Mesendoderm (in vitro differentiated cells): ENCODE measurements around the gene BDKRB1. TPM values are rescaled to one million over a fixed set of nuclear protein-coding genes. Genes with fewer than 3 reads are reported as not detected.

Experiments
- DNase-seq: peaks from one replicate; pipeline ENCODE4 v3.0.0; 2013
- H2AK5ac ChIP-seq: 2 replicates; pipeline ENCODE4 v1.6.1; 2013; ENCODE audit warnings: low read length, inconsistent platforms
- H2BK120ac ChIP-seq: 2 replicates; pipeline ENCODE4 v1.6.1; 2013; ENCODE audit warnings: low read depth, mild to moderate bottlenecking, low read length, moderate library complexity, mixed read lengths
- H2BK15ac ChIP-seq: replicated peaks from 2 replicates; pipeline ENCODE4 v1.6.1; 2013; ENCODE audit warnings: low read depth, mild to moderate bottlenecking, moderate library complexity
- H2BK5ac ChIP-seq: 2 replicates; pipeline ENCODE4 v1.6.1; 2013; ENCODE audit warnings: low read length, inconsistent platforms
- H3K18ac ChIP-seq: 2 replicates; pipeline ENCODE4 v1.6.1; 2013; ENCODE audit warnings: mild to moderate bottlenecking, low read length, mixed read lengths
- H3K23ac ChIP-seq: one replicate; pipeline ENCODE4 v1.6.1; 2013; ENCODE audit warnings: low read length
- H3K27ac ChIP-seq: 2 replicates; pipeline ENCODE4 v1.5.1; 2013; ENCODE audit warnings: low read depth, mild to moderate bottlenecking, inconsistent platforms, low read length, moderate library complexity
- H3K27me3 ChIP-seq: 2 replicates; pipeline ENCODE4 v1.6.1; 2013; ENCODE audit warnings: low read length, control low read depth, mild to moderate bottlenecking, inconsistent platforms; ENCODE audit not compliant: insufficient read depth, poor library complexity
- H3K36me3 ChIP-seq: 2 replicates; pipeline ENCODE4 v1.6.1; 2013; ENCODE audit warnings: low read length, inconsistent platforms; ENCODE audit not compliant: control insufficient read depth, insufficient read depth
- H3K4ac ChIP-seq: one replicate; pipeline ENCODE4 v1.6.1; 2013; ENCODE audit warnings: low read depth, mild to moderate bottlenecking, low read length, moderate library complexity
- H3K4me1 ChIP-seq: 2 replicates; pipeline ENCODE4 v1.6.1; 2013; ENCODE audit warnings: low read depth, low read length, inconsistent platforms; ENCODE audit not compliant: control insufficient read depth
- H3K4me2 ChIP-seq: 2 replicates; pipeline ENCODE4 v1.6.1; 2013; ENCODE audit warnings: low read length
- H3K4me3 ChIP-seq: 2 replicates; pipeline ENCODE4 v1.5.1; 2013; ENCODE audit warnings: mild to moderate bottlenecking, low read length
- H3K56ac ChIP-seq: one replicate; pipeline ENCODE4 v1.6.1; 2013; ENCODE audit warnings: low read length
- H3K79me1 ChIP-seq: 2 replicates; pipeline ENCODE4 v1.6.1; 2013; ENCODE audit warnings: low read length, inconsistent platforms
- H3K79me2 ChIP-seq: 2 replicates; pipeline ENCODE4 v1.6.1; 2013; ENCODE audit warnings: mild to moderate bottlenecking, low read length; ENCODE audit not compliant: control insufficient read depth, insufficient read depth
- H3K9ac ChIP-seq: 2 replicates; pipeline ENCODE4 v1.6.1; 2013; ENCODE audit warnings: low read length, inconsistent platforms
- H4K5ac ChIP-seq: one replicate; pipeline ENCODE4 v1.6.1; 2013; ENCODE audit warnings: low read length
- H4K8ac ChIP-seq: one replicate; pipeline ENCODE4 v1.6.1; 2013; ENCODE audit warnings: low read depth, mild to moderate bottlenecking, control low read depth, low read length, moderate library complexity
- WGBS: extraction: QIAGEN DNeasy Blood & Tissue Kit; methylation state at CpG from one replicate; pipeline ENCODE4 v1.1.7; 2013; ENCODE audit warnings: low lambda C conversion rate, missing lambda C conversion rate; ENCODE audit not compliant: insufficient coverage; ENCODE audit errors: extremely low coverage; 5-methylcytosine and 5-hydroxymethylcytosine counted together
- polyA plus RNA-seq, 2 experiments: library from polyadenylated mRNA; stranded (reverse); fragments of 200-250 nt; gene quantifications; one replicate each; pipeline ENCODE4 v1.2.3, GENCODE V29; 2013

Gene BDKRB1
- 0.56 TPM for polyA plus RNA-seq (2013, experiment 1 of 2)
- 0.53 TPM for polyA plus RNA-seq (2013, experiment 2 of 2)

DNA sequence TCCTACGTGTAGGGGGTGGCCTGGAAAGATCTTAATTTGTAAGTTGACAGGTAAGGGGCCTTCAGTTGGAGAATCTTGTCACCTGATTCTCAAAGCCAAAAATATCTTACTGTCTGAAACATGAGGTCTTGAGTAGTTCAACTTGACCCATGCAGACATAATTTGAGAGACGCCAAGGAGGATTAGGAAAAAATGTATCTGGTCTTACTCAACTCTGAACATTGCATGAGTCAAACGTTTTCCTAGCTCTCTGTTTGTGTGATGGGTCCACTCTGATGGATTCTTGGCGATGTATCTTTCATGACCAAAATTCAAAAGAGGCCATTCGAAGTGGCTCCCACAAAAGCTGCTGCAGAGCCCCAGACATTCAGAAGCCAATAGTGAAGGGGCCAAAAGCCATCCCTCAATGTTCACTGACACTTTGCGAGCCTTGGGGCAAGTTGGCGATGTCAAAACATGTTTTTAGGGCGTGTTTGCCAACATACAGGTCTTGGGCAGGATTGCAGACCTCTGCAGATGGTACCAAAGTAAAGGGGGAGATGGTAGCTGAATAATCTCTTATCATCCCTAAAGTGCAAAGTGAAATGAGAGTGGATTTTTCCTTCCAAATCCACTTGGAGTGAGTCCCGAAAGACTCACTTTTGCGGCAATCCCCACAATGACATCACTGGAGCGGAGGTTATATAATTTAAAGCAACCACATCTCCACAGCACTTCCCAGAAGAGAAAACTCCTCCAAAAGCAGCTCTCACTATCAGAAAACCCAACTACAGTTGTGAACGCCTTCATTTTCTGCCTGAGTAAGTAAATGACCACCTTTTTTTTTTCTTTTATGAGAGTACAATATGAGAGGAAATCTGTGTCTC is at the start of gene BDKRB1:
Gene BDKRB1 (plus strand): TSS at position 710 of the 866 bp plus-strand sequence. CDS start 7,473 bp downstream, outside the sequence.
- H3K79me2 ChIP-seq, result no peaks in the 10 kb centered on the region
- no peak within 1 kb of the TSS for H3K9ac ChIP-seq
- no peak within 1 kb of the TSS for H4K5ac ChIP-seq
- H3K18ac ChIP-seq, result no peak within 1 kb of the TSS
- H2BK120ac ChIP-seq, result no peak within 1 kb of the TSS
- no peak within 1 kb of the TSS for H3K23ac ChIP-seq
- H2BK15ac ChIP-seq, result no peak within 1 kb of the TSS
- no peaks in the 10 kb centered on the region for H3K79me1 ChIP-seq
- no peaks in the 10 kb centered on the region for H3K36me3 ChIP-seq
- H3K4ac ChIP-seq, result no peak within 1 kb of the TSS
- H3K4me1 ChIP-seq, result peaks cover 2% of the 10 kb centered on the region
- H3K56ac ChIP-seq, result no peak within 1 kb of the TSS
- H3K4me2 ChIP-seq, result no peak within 1 kb of the TSS
- no peak within 1 kb of the TSS for H4K8ac ChIP-seq
- H3K4me3 ChIP-seq, result no peak within 1 kb of the TSS
- WGBS, result no CpG with 5 or more reads among the region's 12 CpGs
- H3K27ac ChIP-seq, result no peak within 1 kb of the TSS
- no peak for DNase-seq
- H3K27me3 ChIP-seq, result no peaks in the 10 kb centered on the region
- H2AK5ac ChIP-seq, result no peak within 1 kb of the TSS
- no peak within 1 kb of the TSS for H2BK5ac ChIP-seq

DNA sequence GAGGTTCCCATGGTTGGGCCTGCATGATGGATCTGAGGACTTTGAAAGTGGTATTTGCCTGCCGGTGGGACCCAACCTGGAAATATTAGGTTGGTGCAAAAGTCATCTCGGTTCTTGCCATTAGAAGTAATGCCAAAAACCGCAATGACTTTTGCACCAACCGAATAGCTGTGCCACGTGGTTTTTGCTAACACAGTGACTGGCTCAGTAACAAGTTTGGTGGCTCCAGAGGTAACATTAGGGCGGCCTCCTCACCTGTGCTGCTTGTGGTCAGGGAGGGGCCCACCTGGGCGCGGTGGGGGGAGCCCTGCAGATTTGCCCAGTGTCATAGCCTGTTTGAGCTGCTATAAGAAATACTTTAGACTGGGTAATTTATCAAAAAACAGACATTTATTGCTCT is 49.5 kb upstream of the BDKRB1 start:
- no peak overlapping the region for H3K4ac ChIP-seq
- H2AK5ac ChIP-seq, result no peak overlapping the region
- no peak overlapping the region for H2BK15ac ChIP-seq
- no peak overlapping the region for H2BK120ac ChIP-seq
- no peak overlapping the region for H3K56ac ChIP-seq
- no CpG with 5 or more reads among the region's 8 CpGs for WGBS
- H3K27ac ChIP-seq, result no peak overlapping the region
- H3K18ac ChIP-seq, result no peak overlapping the region
- H3K23ac ChIP-seq, result no peak overlapping the region
- no peak overlapping the region for H3K9ac ChIP-seq
- peaks cover 7% of the 10 kb centered on the region for H3K4me1 ChIP-seq
- H2BK5ac ChIP-seq, result no peak overlapping the region
- no peaks in the 10 kb centered on the region for H3K79me2 ChIP-seq
- no peaks in the 10 kb centered on the region for H3K27me3 ChIP-seq
- H4K8ac ChIP-seq, result no peak overlapping the region
- no peak overlapping the region for H4K5ac ChIP-seq
- no peak overlapping the region for H3K4me3 ChIP-seq
- peaks cover 2% of the 10 kb centered on the region for H3K79me1 ChIP-seq
- no peak overlapping the region for H3K4me2 ChIP-seq
- H3K36me3 ChIP-seq, result no peaks in the 10 kb centered on the region
- DNase-seq, result no peak

DNA sequence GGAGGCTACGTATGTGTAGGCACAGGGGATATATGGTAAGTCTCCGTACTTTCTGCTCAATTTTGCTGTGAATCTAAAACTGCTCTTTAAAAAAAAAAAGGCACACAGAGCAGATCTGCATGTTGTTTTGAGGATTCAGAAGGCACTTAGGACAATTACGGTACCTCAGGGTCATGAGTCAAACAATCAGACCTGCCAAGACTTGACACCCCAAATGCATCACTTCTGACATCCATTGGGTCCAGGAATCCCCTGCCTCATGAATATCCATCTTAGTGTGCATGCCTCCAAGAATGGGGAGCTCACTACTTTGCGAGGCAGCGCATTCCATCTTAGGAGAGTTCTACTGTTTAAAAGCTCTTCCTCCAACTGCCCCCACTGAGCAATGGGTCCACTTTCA is 48.3 kb upstream of the BDKRB1 start:
- H2BK120ac ChIP-seq, result no peak overlapping the region
- no peak overlapping the region for H4K8ac ChIP-seq
- H3K4me1 ChIP-seq, result peaks cover 7% of the 10 kb centered on the region
- H3K18ac ChIP-seq, result no peak overlapping the region
- no peak overlapping the region for H3K4me2 ChIP-seq
- H3K27me3 ChIP-seq, result no peaks in the 10 kb centered on the region
- no peak overlapping the region for H3K9ac ChIP-seq
- no peak overlapping the region for H3K23ac ChIP-seq
- no peak overlapping the region for H2BK15ac ChIP-seq
- H3K36me3 ChIP-seq, result no peaks in the 10 kb centered on the region
- H3K56ac ChIP-seq, result no peak overlapping the region
- H2AK5ac ChIP-seq, result no peak overlapping the region
- H3K79me1 ChIP-seq, result peaks cover 2% of the 10 kb centered on the region
- no peak overlapping the region for H3K4me3 ChIP-seq
- H2BK5ac ChIP-seq, result no peak overlapping the region
- no peak overlapping the region for H3K27ac ChIP-seq
- no CpG with 5 or more reads among the region's 5 CpGs for WGBS
- no peak for DNase-seq
- H3K4ac ChIP-seq, result no peak overlapping the region
- no peak overlapping the region for H4K5ac ChIP-seq
- H3K79me2 ChIP-seq, result no peaks in the 10 kb centered on the region

DNA sequence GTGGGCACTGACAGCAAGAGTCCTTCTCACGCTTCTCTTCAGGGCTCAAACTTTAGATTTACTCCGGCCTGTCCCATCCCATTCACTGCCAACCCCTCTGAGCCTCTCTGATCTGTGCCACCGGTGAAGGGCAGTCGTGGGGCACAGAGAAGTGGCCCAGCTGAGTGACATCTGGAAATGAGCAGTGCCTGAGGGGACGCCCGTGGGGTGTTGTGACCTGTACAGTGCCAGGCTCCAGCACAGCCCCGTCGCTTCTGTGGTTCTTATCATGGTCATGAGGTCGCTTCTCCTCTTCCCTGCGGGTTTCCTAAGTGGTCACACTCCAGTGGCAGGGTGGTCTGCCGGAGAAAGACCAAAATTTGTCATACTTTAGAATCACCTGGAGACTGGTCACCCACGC is 47.3 kb upstream of the BDKRB1 start:
- Histone ChIP-seq H3K4ac (no peak overlapping the region), H2BK5ac (no peak overlapping the region), H4K5ac (no peak overlapping the region), H3K9ac (no peak overlapping the region), H3K18ac (no peak overlapping the region), H2BK120ac (no peak overlapping the region), H3K79me1 (peaks cover 2% of the 10 kb centered on the region), H3K56ac (no peak overlapping the region), H2AK5ac (no peak overlapping the region), H2BK15ac (no peak overlapping the region), H4K8ac (no peak overlapping the region), H3K4me1 (peaks cover 7% of the 10 kb centered on the region), H3K23ac (no peak overlapping the region), H3K4me3 (no peak overlapping the region), H3K79me2 (no peaks in the 10 kb centered on the region), H3K27me3 (no peaks in the 10 kb centered on the region), H3K27ac (no peak overlapping the region), H3K4me2 (no peak overlapping the region), H3K36me3 (no peaks in the 10 kb centered on the region)
- WGBS, result no CpG with 5 or more reads among the region's 12 CpGs
- no peak for DNase-seq

DNA sequence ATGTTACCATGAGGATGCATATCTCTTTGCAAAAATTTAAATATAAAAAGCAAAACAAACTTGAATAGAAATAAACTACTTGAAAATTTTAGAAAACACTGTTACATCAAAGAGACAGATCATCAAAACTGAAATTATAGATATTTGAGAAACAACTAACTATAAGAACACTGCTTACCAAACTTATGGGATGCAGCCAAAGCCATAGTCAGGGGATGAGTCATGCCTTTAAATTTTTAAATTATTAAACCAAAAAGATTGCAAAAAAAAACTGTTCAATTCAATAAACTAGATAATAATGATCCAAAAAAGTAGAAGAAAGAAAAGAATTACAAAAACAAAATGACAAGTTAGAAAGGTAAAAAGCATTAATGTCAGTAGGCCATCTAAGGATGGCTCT is 43.9 kb upstream of the BDKRB1 start:
- Histone ChIP-seq H3K79me2 (no peaks in the 10 kb centered on the region), H3K4me1 (no peaks in the 10 kb centered on the region), H3K79me1 (no peaks in the 10 kb centered on the region), H2BK120ac (no peak overlapping the region), H3K36me3 (no peaks in the 10 kb centered on the region), H2BK5ac (no peak overlapping the region), H2BK15ac (no peak overlapping the region), H3K4ac (no peak overlapping the region), H3K56ac (no peak overlapping the region), H3K23ac (no peak overlapping the region), H3K4me2 (no peak overlapping the region), H3K9ac (no peak overlapping the region), H2AK5ac (no peak overlapping the region), H3K18ac (no peak overlapping the region), H4K5ac (no peak overlapping the region), H3K27ac (no peak overlapping the region), H3K27me3 (no peaks in the 10 kb centered on the region), H3K4me3 (no peak overlapping the region), H4K8ac (no peak overlapping the region)
- DNase-seq, result no peak

DNA sequence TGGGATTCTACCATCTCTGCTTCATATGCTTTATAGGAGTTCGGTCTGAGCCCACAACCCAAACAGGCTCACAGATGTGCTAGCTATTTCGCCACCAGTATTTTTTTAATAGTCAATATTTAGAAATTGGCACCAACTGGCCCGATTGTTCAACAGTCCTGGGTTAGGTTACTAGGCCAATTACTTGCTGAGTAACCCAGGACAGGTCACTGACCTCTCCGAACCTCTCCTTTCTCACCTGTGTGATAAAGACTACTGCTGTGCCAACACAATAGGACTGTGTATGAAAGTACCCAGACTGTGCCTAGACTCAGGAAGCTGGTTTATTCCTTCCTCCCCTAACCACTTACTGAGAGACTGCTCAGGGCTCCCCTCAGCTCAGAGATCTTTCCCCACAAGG is 43.1 kb upstream of the BDKRB1 start:
- Histone ChIP-seq H2BK5ac (no peak overlapping the region), H3K36me3 (no peaks in the 10 kb centered on the region), H3K4me3 (no peak overlapping the region), H3K56ac (no peak overlapping the region), H3K18ac (no peak overlapping the region), H3K79me2 (no peaks in the 10 kb centered on the region), H3K23ac (no peak overlapping the region), H2AK5ac (no peak overlapping the region), H3K4me1 (no peaks in the 10 kb centered on the region), H3K79me1 (no peaks in the 10 kb centered on the region), H2BK120ac (no peak overlapping the region), H3K27me3 (no peaks in the 10 kb centered on the region), H3K27ac (no peak overlapping the region), H4K8ac (no peak overlapping the region), H3K4ac (no peak overlapping the region), H3K4me2 (no peak overlapping the region), H4K5ac (no peak overlapping the region), H3K9ac (no peak overlapping the region), H2BK15ac (no peak overlapping the region)
- DNase-seq, result no peak
- no CpG with 5 or more reads among the region's 4 CpGs for WGBS
